ENCODE data around the gene CRYGN. TPM values are rescaled to one million over a fixed set of nuclear protein-coding genes. Genes with fewer than 3 reads are reported as not detected.

CRYGN gene
- polyA plus RNA-seq, 3 donors, result not detected

GRCh38 chr7:151406886-151407583 lies 32.9 kb downstream of the CRYGN start:
- Mint-ChIP-seq H3K9me3 (peaks cover 3 to 17% (median 14%) of the 10 kb centered on the region in 7 donors), H3K36me3 (peaks cover 9 to 12% of the 10 kb centered on the region in 2 donors), H3K4me1 (peaks cover 46% of the 10 kb centered on the region), H3K4me3 (no peak overlapping the region), H3K27me3 (ENCODE audit: low read depth in 3 of 3) (peaks cover 47 to 59% (median 53%) of the 10 kb centered on the region in 3 donors), H3K27ac (no peak overlapping the region)
- intact Hi-C loops (cut with micrococcal nuclease), result no loop called here
- DNase-seq, result no peak
- Histone ChIP-seq H3K9ac (ENCODE audit: insufficient read depth, low read length, poor library complexity, severe bottlenecking) (no peak overlapping the region), H3K4me2 (replicated peaks; ENCODE audit: extremely low read depth, low read length, poor library complexity, severe bottlenecking) (no peak overlapping the region), H2AFZ (ENCODE audit: insufficient read depth, low read depth, low read length, poor library complexity, severe bottlenecking) (no peak overlapping the region), H3K27ac (ENCODE audit: low read depth in 1 of 2, low read length in 2 of 2) (no peak overlapping the region), H3K9me3 (replicated peaks in 1 of 2; ENCODE audit: control insufficient read depth in 1 of 2, insufficient read depth in 1 of 2, low read length in 2 of 2) (peaks cover 0 to 10% of the 10 kb centered on the region in 2 donors), H4K20me1 (ENCODE audit: insufficient read depth, low read length) (no peaks in the 10 kb centered on the region), H3K4me1 (ENCODE audit: control insufficient read depth in 1 of 2, insufficient read depth in 2 of 2, low read length in 2 of 2) (peaks cover 41 to 64% of the 10 kb centered on the region in 2 donors), H3K4me3 (replicated peaks in 1 of 3; ENCODE audit: low read depth in 2 of 3, low read length in 3 of 3) (no peak overlapping the region), H3K36me3 (replicated peaks in 1 of 2; ENCODE audit: control insufficient read depth in 1 of 2, insufficient read depth in 2 of 2, low read length in 2 of 2) (no peaks in the 10 kb centered on the region), H3K27me3 (ENCODE audit: control insufficient read depth in 2 of 2, insufficient read depth in 2 of 2, low read length in 2 of 2) (peaks cover 22 to 47% of the 10 kb centered on the region in 2 donors), H3K79me2 (ENCODE audit: insufficient read depth, low read length) (no peaks in the 10 kb centered on the region)
- TF ChIP-seq, protein P1, sequence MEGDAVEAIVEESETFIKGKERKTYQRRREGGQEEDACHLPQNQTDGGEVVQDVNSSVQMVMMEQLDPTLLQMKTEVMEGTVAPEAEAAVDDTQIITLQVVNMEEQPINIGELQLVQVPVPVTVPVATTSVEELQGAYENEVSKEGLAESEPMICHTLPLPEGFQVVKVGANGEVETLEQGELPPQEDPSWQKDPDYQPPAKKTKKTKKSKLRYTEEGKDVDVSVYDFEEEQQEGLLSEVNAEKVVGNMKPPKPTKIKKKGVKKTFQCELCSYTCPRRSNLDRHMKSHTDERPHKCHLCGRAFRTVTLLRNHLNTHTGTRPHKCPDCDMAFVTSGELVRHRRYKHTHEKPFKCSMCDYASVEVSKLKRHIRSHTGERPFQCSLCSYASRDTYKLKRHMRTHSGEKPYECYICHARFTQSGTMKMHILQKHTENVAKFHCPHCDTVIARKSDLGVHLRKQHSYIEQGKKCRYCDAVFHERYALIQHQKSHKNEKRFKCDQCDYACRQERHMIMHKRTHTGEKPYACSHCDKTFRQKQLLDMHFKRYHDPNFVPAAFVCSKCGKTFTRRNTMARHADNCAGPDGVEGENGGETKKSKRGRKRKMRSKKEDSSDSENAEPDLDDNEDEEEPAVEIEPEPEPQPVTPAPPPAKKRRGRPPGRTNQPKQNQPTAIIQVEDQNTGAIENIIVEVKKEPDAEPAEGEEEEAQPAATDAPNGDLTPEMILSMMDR (IDR thresholded peaks at IDR 0.05), result no peak
- 95% methylated on average over 8 of the region's 9 CpGs for WGBS (ENCODE audit: insufficient coverage)

GRCh38 chr7:151406051-151406875 lies 33.7 kb downstream of the CRYGN start:
- no peaks in the 10 kb centered on the region for H4K20me1 ChIP-seq (ENCODE audit: insufficient read depth, low read length)
- H3K9me3 Mint-ChIP-seq, result peaks cover 2 to 14% (median 10%) of the 10 kb centered on the region in 7 donors
- no peaks in the 10 kb centered on the region for H3K79me2 ChIP-seq (ENCODE audit: insufficient read depth, low read length)
- H3K27me3 ChIP-seq (ENCODE audit: control insufficient read depth in 2 of 2, insufficient read depth in 2 of 2, low read length in 2 of 2), result peaks cover 20 to 39% of the 10 kb centered on the region in 2 donors
- H3K4me2 ChIP-seq (replicated peaks; ENCODE audit: extremely low read depth, low read length, poor library complexity, severe bottlenecking), result no peak overlapping the region
- no peak overlapping the region for H3K9ac ChIP-seq (ENCODE audit: insufficient read depth, low read length, poor library complexity, severe bottlenecking)
- H3K9me3 ChIP-seq (replicated peaks in 1 of 2; ENCODE audit: control insufficient read depth in 1 of 2, insufficient read depth in 1 of 2, low read length in 2 of 2), result peaks cover 0 to 10% of the 10 kb centered on the region in 2 donors
- peaks cover 39% of the 10 kb centered on the region for H3K4me1 Mint-ChIP-seq
- H3K27ac Mint-ChIP-seq, result no peak overlapping the region
- H3K27ac ChIP-seq (ENCODE audit: low read depth in 1 of 2, low read length in 2 of 2), result no peak overlapping the region
- TF ChIP-seq, protein P1 (IDR thresholded peaks at IDR 0.05), result no peak
- H3K36me3 Mint-ChIP-seq, result peaks cover 8 to 10% of the 10 kb centered on the region in 2 donors
- 95% methylated on average over 15 of the region's 24 CpGs for WGBS (ENCODE audit: insufficient coverage)
- no peak overlapping the region for H2AFZ ChIP-seq (ENCODE audit: insufficient read depth, low read depth, low read length, poor library complexity, severe bottlenecking)
- peaks cover 39 to 51% (median 46%) of the 10 kb centered on the region in 3 donors for H3K27me3 Mint-ChIP-seq (ENCODE audit: low read depth in 3 of 3)
- no peak overlapping the region for H3K4me3 ChIP-seq (replicated peaks in 1 of 3; ENCODE audit: low read depth in 2 of 3, low read length in 3 of 3)
- no peak for DNase-seq
- intact Hi-C loops (cut with micrococcal nuclease), result no loop called here
- no peaks in the 10 kb centered on the region for H3K36me3 ChIP-seq (replicated peaks in 1 of 2; ENCODE audit: control insufficient read depth in 1 of 2, insufficient read depth in 2 of 2, low read length in 2 of 2)
- peaks cover 38 to 56% of the 10 kb centered on the region in 2 donors for H3K4me1 ChIP-seq (ENCODE audit: control insufficient read depth in 1 of 2, insufficient read depth in 2 of 2, low read length in 2 of 2)
- H3K4me3 Mint-ChIP-seq, result no peak overlapping the region
